HUES64 (cell line): ENCODE data around the gene OXLD1.

Experiments
- H3K27ac ChIP-seq: 2 replicates; pipeline ENCODE4 v1.7.0; 2013; ENCODE audit warnings: low read depth, low read length, inconsistent platforms
- H3K27me3 ChIP-seq: 2 replicates; pipeline ENCODE4 v1.6.1; 2013; ENCODE audit warnings: mild to moderate bottlenecking, low read length; ENCODE audit not compliant: insufficient read depth
- H3K36me3 ChIP-seq: 2 replicates; pipeline ENCODE4 v1.6.1; 2013; ENCODE audit warnings: mild to moderate bottlenecking, low read length; ENCODE audit not compliant: insufficient read depth
- H3K4me1 ChIP-seq: 2 replicates; pipeline ENCODE4 v1.6.1; 2013; ENCODE audit warnings: mild to moderate bottlenecking, low read length, moderate library complexity; ENCODE audit not compliant: insufficient read depth
- H3K4me3 ChIP-seq: 2 replicates; pipeline ENCODE4 v1.5.1; 2013; ENCODE audit warnings: mild to moderate bottlenecking, low read length, moderate library complexity
- H3K9ac ChIP-seq: 2 replicates; pipeline ENCODE4 v1.6.1; 2013; ENCODE audit warnings: mild to moderate bottlenecking, low read depth, low read length
- H3K9me3 ChIP-seq: 2 replicates; pipeline ENCODE4 v1.6.1; 2013; ENCODE audit warnings: low read depth, low read length; ENCODE audit not compliant: insufficient read depth
- WGBS: fragments of 150-250, 120-280 bp; methylation state at CpG from one replicate; pipeline ENCODE4 v1.1.7; 2013; ENCODE audit warnings: missing lambda C conversion rate; 5-methylcytosine and 5-hydroxymethylcytosine counted together

The OXLD1 gene

GRCh38 chr17:81700353-81701287, 34.2 kb upstream of the OXLD1 start:
- no peaks in the 10 kb centered on the region for H3K4me1 ChIP-seq
- H3K27me3 ChIP-seq = no peaks in the 10 kb centered on the region
- no peak overlapping the region for H3K27ac ChIP-seq
- H3K9me3 ChIP-seq = no peaks in the 10 kb centered on the region
- peak overlapping the region; percentile 98; the same call in 1 of the 2 replicates for H3K4me3 ChIP-seq
- H3K9ac ChIP-seq = peak overlapping the region; percentile 99; the same call in 1 of the 2 replicates
- 95% methylated on average over 25 of the region's 25 CpGs for WGBS
- peaks cover 66% of the 10 kb centered on the region for H3K36me3 ChIP-seq

DNA sequence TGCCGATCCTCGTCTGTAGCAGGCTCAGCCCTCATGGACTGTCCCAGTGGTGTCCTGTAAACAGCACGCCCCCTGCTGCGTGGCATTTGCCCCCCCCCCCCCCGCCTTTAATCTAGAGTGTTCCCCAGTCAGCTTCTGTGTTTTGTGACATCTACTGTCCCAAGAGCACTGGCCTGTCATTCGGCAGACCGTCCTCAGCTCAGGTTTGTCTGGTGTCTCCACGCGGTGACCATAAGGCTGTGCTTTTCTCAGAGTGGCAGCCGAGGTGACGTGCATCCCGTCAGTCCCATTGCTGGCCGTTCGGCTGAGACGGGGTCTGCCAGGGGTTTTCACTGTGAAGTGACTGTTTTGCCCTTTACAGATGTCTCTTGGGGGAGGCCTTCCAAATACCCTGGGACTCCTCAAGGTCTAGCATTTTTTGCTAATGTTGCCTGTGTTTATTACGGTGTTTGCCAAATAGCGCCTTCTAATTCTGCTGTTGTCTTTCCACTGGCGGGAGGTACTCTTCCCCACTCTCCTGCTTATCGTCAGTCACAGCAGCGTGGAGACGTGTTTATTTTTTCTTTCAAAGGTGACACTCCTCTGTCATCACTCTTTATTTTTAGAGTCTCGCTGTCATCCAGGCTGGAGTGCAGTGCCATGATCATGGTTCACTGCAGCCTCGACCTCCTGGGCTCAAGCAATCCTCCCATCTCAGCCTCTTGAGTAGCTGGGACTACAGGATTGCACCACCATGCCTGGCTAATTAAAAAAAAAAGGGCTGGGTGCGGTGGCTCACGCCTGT, 31.0 kb upstream of the OXLD1 start:
- no peak overlapping the region for H3K27ac ChIP-seq

DNA sequence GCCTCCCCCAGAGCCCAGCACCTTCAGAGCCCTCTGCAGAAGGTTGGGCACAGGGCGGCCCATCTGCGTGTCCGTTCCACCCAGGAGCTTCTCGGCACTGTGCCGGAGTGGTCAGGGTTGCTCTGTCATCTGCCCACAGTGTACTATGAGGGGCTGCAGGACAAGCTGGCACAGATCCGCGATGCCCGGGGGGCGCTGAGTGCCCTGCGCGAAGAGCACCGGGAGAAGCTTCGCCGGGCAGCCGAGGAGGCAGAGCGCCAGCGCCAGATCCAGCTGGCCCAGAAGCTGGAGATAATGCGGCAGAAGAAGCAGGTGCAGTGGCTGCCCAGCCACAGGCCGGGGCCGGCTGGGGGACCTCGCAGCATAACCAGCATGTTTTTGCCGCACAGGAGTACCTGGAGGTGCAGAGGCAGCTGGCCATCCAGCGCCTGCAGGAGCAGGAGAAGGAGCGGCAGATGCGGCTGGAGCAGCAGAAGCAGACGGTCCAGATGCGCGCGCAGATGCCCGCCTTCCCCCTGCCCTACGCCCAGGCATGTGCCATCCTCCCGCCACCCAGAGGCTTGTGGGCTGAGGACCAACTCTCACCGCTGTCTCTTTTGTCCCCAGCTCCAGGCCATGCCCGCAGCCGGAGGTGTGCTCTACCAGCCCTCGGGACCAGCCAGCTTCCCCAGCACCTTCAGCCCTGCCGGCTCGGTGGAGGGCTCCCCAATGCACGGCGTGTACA, 30.0 kb upstream of the OXLD1 start:
- H3K27me3 ChIP-seq = no peaks in the 10 kb centered on the region
- H3K27ac ChIP-seq = no peak overlapping the region
- WGBS = 96% methylated on average over 40 of the region's 40 CpGs
- H3K4me1 ChIP-seq = no peaks in the 10 kb centered on the region
- H3K9ac ChIP-seq = no peak overlapping the region
- peaks cover 88% of the 10 kb centered on the region for H3K36me3 ChIP-seq
- no peak overlapping the region for H3K4me3 ChIP-seq
- H3K9me3 ChIP-seq = no peaks in the 10 kb centered on the region

More for the DNA sequence above, 31.0 kb upstream of the OXLD1 start:
- WGBS = 92% methylated on average over 24 of the region's 25 CpGs
- no peak overlapping the region for H3K4me3 ChIP-seq
- H3K27me3 ChIP-seq = no peaks in the 10 kb centered on the region
- no peaks in the 10 kb centered on the region for H3K4me1 ChIP-seq
- H3K9ac ChIP-seq = no peak overlapping the region
- peaks cover 84% of the 10 kb centered on the region for H3K36me3 ChIP-seq
- H3K9me3 ChIP-seq = no peaks in the 10 kb centered on the region

- WGBS = 96% methylated on average over 22 of the region's 22 CpGs
- no peaks in the 10 kb centered on the region for H3K9me3 ChIP-seq
- no peaks in the 10 kb centered on the region for H3K4me1 ChIP-seq
- no peaks in the 10 kb centered on the region for H3K27me3 ChIP-seq
- H3K9ac ChIP-seq = no peak overlapping the region
- no peak overlapping the region for H3K27ac ChIP-seq
- H3K4me3 ChIP-seq = no peak overlapping the region
- peaks cover 88% of the 10 kb centered on the region for H3K36me3 ChIP-seq
These were observed 29.4 kb upstream of the OXLD1 start for GRCh38 chr17:81695801-81696200.

GRCh38 chr17:81695211-81695610, 28.8 kb upstream of the OXLD1 start:
- Histone ChIP-seq H3K9ac (no peak overlapping the region), H3K27me3 (no peaks in the 10 kb centered on the region), H3K4me3 (no peak overlapping the region), H3K4me1 (no peaks in the 10 kb centered on the region), H3K36me3 (peaks cover 91% of the 10 kb centered on the region), H3K27ac (no peak overlapping the region), H3K9me3 (no peaks in the 10 kb centered on the region)
- 96% methylated on average over 6 of the region's 6 CpGs for WGBS

DNA sequence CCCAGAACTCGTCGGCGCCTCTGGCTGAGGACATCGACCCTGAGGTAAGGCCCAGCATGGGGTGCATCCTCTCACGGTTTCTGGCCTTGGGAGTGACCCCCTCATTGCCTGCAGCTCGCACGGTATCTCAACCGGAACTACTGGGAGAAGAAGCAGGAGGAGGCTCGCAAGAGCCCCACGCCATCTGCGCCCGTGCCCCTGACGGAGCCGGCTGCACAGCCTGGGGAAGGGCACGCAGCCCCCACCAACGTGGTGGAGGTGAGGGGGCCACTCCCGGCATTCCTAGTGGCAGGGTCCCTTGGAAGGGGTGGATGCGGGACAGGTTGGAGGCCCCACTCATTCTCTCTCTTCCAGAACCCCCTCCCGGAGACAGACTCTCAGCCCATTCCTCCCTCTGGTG, 28.4 kb upstream of the OXLD1 start:
- 97% methylated on average over 19 of the region's 19 CpGs for WGBS

GRCh38 chr17:81693509-81694210, 27.3 kb upstream of the OXLD1 start:
- Histone ChIP-seq H3K9ac (no peak overlapping the region), H3K4me1 (no peaks in the 10 kb centered on the region), H3K9me3 (no peaks in the 10 kb centered on the region), H3K4me3 (no peak overlapping the region), H3K27ac (no peak overlapping the region), H3K36me3 (peaks cover 93% of the 10 kb centered on the region), H3K27me3 (no peaks in the 10 kb centered on the region)
- WGBS = 90% methylated on average over 35 of the region's 35 CpGs

More for the DNA sequence above, 28.4 kb upstream of the OXLD1 start:
- no peaks in the 10 kb centered on the region for H3K9me3 ChIP-seq
- H3K4me3 ChIP-seq = no peak overlapping the region
- no peak overlapping the region for H3K27ac ChIP-seq
- H3K4me1 ChIP-seq = no peaks in the 10 kb centered on the region
- H3K27me3 ChIP-seq = no peaks in the 10 kb centered on the region
- H3K9ac ChIP-seq = no peak overlapping the region
- H3K36me3 ChIP-seq = peaks cover 95% of the 10 kb centered on the region

DNA sequence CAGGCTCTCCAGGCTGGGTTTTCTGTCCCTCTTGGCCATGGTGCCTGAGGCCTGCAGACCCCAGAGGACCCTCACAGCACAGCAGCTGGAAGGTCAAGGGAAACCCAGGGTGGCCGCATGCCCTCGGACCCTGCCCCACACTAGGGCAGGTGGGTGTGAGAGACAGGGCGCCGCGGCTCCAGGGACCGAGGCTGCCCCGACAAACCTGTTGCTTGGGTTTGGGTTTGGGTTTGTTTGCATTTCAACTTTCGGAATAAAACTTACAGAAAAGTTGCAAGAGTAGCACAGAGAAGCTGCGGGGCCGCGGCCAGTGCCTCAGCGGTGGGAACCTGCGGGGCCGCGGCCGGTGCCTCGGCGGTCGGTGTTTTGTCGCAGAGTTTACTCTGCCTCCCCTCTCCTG, 25.2 kb upstream of the OXLD1 start:
- 97% methylated on average over 20 of the region's 20 CpGs for WGBS
- Histone ChIP-seq H3K9ac (no peak overlapping the region), H3K4me3 (no peak overlapping the region), H3K9me3 (no peaks in the 10 kb centered on the region), H3K36me3 (peaks cover 94% of the 10 kb centered on the region), H3K4me1 (no peaks in the 10 kb centered on the region), H3K27ac (no peak overlapping the region), H3K27me3 (no peaks in the 10 kb centered on the region)

GRCh38 chr17:81691196-81691595, 24.8 kb upstream of the OXLD1 start:
- H3K9ac ChIP-seq = no peak overlapping the region
- H3K9me3 ChIP-seq = no peaks in the 10 kb centered on the region
- no peaks in the 10 kb centered on the region for H3K4me1 ChIP-seq
- H3K36me3 ChIP-seq = peaks cover 94% of the 10 kb centered on the region
- 96% methylated on average over 18 of the region's 18 CpGs for WGBS
- H3K27me3 ChIP-seq = no peaks in the 10 kb centered on the region
- H3K27ac ChIP-seq = no peak overlapping the region
- no peak overlapping the region for H3K4me3 ChIP-seq

DNA sequence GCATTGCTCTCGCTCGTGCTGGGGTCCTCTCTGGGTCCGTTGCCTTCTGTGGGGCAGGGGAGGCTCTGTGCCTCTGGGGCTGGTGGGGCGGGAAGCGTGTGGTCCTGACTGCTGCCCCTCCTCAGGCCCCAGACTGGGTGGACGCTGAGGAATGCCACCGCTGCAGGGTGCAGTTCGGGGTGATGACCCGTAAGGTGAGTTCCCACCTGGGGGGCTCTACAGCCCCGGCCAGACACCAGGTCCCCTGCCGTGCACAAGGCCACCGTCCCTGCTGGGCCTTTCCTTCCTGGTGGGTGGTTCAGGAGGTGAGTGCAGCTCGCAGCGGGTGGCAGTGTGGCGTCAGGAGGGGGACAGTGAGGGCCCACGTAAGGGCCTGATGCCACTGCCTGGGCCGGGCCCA, 24.1 kb upstream of the OXLD1 start:
- Histone ChIP-seq H3K36me3 (peaks cover 94% of the 10 kb centered on the region), H3K27me3 (no peaks in the 10 kb centered on the region), H3K4me3 (no peak overlapping the region), H3K27ac (no peak overlapping the region), H3K4me1 (no peaks in the 10 kb centered on the region), H3K9me3 (no peaks in the 10 kb centered on the region), H3K9ac (no peak overlapping the region)
- 95% methylated on average over 17 of the region's 17 CpGs for WGBS
